Endodermal cell (in vitro differentiated cells): ENCODE data around the gene TEP1. TPM values are rescaled to one million over a fixed set of nuclear protein-coding genes. Genes with fewer than 3 reads are reported as not detected.
"Not testable (repeated sequence)": the region's sequence is repeated elsewhere in the genome, so short reads cannot be mapped to it uniquely, and the experiment has no call there.

Experiments used
- DNase-seq: peaks from one replicate; pipeline ENCODE4 v3.0.0-alpha.2; 2017
- H3K27ac ChIP-seq: 2 replicates; pipeline ENCODE4 v1.5.1; 2013; ENCODE audit warnings: mild to moderate bottlenecking, low read depth, low read length, moderate library complexity
- H3K27me3 ChIP-seq: 2 replicates; pipeline ENCODE4 v1.6.1; 2013; ENCODE audit warnings: mild to moderate bottlenecking, low read length, moderate library complexity; ENCODE audit not compliant: insufficient read depth, control insufficient read depth, poor library complexity, severe bottlenecking
- H3K36me3 ChIP-seq: 2 replicates; pipeline ENCODE4 v1.7.0; 2013; ENCODE audit warnings: mild to moderate bottlenecking, low read length, moderate library complexity; ENCODE audit not compliant: control insufficient read depth, insufficient read depth
- H3K4me1 ChIP-seq: one replicate; pipeline ENCODE4 v1.7.0; 2013; ENCODE audit warnings: low read length; ENCODE audit not compliant: control insufficient read depth, insufficient read depth
- H3K4me3 ChIP-seq: 2 replicates; pipeline ENCODE4 v1.5.1; 2013; ENCODE audit warnings: mild to moderate bottlenecking, low read length, moderate library complexity
- H3K9ac ChIP-seq: 2 replicates; pipeline ENCODE4 v1.6.1; 2013; ENCODE audit warnings: mild to moderate bottlenecking, low read length, moderate library complexity; ENCODE audit not compliant: poor library complexity, severe bottlenecking; ENCODE audit errors: extremely low read depth
- H3K9me3 ChIP-seq: 2 replicates; pipeline ENCODE4 v1.6.1; 2013; ENCODE audit warnings: mild to moderate bottlenecking, low read length, moderate library complexity; ENCODE audit not compliant: control insufficient read depth
- H3K27ac Mint-ChIP-seq: 2 replicates; pipeline ENCODE4 v1.8.0; 2020; ENCODE audit warnings: mixed read lengths
- H3K27me3 Mint-ChIP-seq: 2 replicates; pipeline ENCODE4 v1.8.0; 2021; ENCODE audit warnings: mild to moderate bottlenecking, mixed read lengths; ENCODE audit not compliant: insufficient read depth
- H3K36me3 Mint-ChIP-seq: 2 replicates; pipeline ENCODE4 v1.8.0; 2020; ENCODE audit warnings: low read depth, mixed read lengths
- H3K4me1 Mint-ChIP-seq: 2 replicates; pipeline ENCODE4 v1.8.0; 2020; ENCODE audit warnings: mixed read lengths
- H3K4me3 Mint-ChIP-seq: 2 replicates; pipeline ENCODE4 v1.8.0; 2020; ENCODE audit warnings: mild to moderate bottlenecking, moderate library complexity, mixed read lengths
- H3K9me3 Mint-ChIP-seq: 2 replicates; pipeline ENCODE4 v1.8.0; 2020; ENCODE audit warnings: mild to moderate bottlenecking, mixed read lengths
- WGBS, 2 experiments: methylation state at CpG; one replicate each; pipeline versions ENCODE4 v1.1.5 to v1.1.7; 2013; ENCODE audit warnings: missing lambda C conversion rate in 2 of 2, mixed read lengths in 1 of 2; ENCODE audit not compliant: insufficient coverage in 1 of 2, insufficient read length in 1 of 2; 5-methylcytosine and 5-hydroxymethylcytosine counted together
- total RNA-seq, 2 donors: library from RNA; stranded (reverse); fragmentation: NEBNext Ultra II Directional in 1 of 2; extraction: Animal tissue kit (Norgen Biotek cat#: 25700) in 1 of 2; gene quantifications; 2 replicates in 1 of 2; 3 replicates in 1 of 2; pipeline ENCODE4 v1.2.1, GENCODE V29; 2021
- TF ChIP-seq, protein P1 (sequence below): fragments of 200-600 bp; sonication (generic); conservative IDR thresholded peaks from 2 replicates; pipeline ENCODE4 v1.5.0; 2021; ENCODE audit warnings: antibody characterized with exemption, mild to moderate bottlenecking

The TEP1 gene
- total RNA-seq, 2 donors from 2014 or later = 33.8 to 34.0 TPM

DNA sequence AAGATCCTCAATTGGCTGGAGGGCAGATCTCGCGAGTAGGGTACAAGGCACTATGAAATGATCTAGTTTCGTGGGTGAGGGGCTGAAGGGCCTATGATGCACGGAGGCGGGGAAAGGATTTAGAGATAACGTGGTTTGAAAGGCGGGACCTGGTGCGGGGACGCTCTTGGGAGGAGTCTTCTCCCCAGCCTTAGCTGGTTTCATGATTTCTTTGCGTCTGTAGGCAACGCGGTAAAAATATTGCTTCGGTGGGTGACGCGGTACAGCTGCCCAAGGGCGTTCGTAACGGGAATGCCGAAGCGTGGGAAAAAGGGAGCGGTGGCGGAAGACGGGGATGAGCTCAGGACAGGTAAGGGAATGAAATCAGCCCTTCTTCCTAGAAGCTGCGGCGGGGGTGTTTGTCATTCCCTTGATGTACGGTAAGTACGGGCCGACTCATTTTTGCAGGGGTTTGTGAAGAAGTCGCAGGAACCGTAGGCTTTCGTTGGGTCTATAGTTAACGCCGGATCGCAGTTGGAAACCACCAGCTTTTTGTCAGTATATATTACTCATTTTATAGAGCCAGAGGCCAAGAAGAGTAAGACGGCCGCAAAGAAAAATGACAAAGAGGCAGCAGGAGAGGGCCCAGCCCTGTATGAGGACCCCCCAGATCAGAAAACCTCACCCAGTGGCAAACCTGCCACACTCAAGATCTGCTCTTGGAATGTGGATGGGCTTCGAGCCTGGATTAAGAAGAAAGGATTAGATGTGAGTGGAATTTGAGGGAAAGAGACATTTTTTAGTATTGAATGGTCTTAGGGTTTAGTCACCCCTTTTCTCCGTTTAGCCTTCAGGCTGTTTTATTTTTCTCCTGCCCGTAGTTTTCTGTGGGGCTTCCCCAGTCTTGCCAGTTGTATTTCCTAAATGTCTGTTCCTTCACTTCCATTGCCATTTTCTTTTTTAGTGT lies 42.3 kb upstream of the TEP1 start:
- peak overlapping the region; percentile 98 for H3K27ac ChIP-seq
- H3K9me3 ChIP-seq = no peaks in the 10 kb centered on the region
- H3K27me3 ChIP-seq = no peaks in the 10 kb centered on the region
- peaks cover 8% of the 10 kb centered on the region for H3K4me1 Mint-ChIP-seq
- no peaks in the 10 kb centered on the region for H3K27me3 Mint-ChIP-seq
- no peaks in the 10 kb centered on the region for H3K9me3 Mint-ChIP-seq
- TF ChIP-seq, protein P1, sequence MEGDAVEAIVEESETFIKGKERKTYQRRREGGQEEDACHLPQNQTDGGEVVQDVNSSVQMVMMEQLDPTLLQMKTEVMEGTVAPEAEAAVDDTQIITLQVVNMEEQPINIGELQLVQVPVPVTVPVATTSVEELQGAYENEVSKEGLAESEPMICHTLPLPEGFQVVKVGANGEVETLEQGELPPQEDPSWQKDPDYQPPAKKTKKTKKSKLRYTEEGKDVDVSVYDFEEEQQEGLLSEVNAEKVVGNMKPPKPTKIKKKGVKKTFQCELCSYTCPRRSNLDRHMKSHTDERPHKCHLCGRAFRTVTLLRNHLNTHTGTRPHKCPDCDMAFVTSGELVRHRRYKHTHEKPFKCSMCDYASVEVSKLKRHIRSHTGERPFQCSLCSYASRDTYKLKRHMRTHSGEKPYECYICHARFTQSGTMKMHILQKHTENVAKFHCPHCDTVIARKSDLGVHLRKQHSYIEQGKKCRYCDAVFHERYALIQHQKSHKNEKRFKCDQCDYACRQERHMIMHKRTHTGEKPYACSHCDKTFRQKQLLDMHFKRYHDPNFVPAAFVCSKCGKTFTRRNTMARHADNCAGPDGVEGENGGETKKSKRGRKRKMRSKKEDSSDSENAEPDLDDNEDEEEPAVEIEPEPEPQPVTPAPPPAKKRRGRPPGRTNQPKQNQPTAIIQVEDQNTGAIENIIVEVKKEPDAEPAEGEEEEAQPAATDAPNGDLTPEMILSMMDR = no peak
- no peak overlapping the region for H3K27ac Mint-ChIP-seq
- peaks cover 6% of the 10 kb centered on the region for H3K4me1 ChIP-seq
- 2 to 4% methylated on average over 18 to 39 of the region's 39 CpGs for WGBS, 2 experiments
- H3K36me3 ChIP-seq = peaks cover 66% of the 10 kb centered on the region
- H3K4me3 ChIP-seq = peak overlapping the region; percentile 96
- H3K4me3 Mint-ChIP-seq = no peak overlapping the region
- H3K9ac ChIP-seq = peak overlapping the region; percentile 96
- no peak for DNase-seq
- peaks cover 37% of the 10 kb centered on the region for H3K36me3 Mint-ChIP-seq

DNA sequence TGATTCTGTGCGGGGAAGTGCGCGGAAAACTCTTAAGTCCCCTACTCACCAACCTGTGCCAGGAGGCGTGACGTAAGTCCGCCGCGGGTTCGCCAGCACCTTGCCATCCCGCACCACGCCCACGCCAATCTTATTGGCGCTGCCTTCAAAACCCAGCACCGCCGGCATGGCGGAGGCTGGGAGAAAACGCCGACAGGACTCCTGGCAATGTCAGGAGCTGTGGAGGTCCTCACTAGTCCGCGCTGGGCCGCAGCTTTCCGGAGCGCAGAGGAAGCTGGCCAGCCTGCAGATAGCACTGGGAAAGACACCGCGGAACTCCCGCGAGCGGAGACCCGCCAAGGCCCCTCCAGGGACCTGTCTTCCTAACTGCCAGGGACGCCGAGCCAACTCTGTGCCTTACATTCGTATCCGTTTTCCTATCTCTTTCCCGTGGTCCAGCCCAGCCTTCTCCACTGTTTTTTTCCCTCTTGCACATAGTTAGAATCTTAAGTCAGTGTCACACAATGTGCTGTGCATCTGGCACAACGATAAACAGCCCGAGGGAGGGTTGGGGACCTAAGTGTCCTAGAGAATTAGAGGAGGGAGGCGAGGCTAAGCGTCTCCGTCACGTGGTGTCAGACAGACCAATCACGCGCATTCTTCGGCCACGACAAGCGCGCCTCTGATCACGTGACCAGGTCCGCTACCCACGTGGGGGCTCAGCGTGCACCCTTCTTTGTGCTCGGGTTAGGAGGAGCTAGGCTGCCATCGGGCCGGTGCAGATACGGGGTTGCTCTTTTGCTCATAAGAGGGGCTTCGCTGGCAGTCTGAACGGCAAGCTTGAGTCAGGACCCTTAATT lies 41.4 kb upstream of the TEP1 start, which contains the start of the genes APEX1 and OSGEP:
TSS of gene APEX1 (plus strand) at position 711 of the 839 bp plus-strand sequence. CDS start 420 bp downstream, outside the sequence.
TSS of gene OSGEP (minus strand) at position 297 of the 839 bp plus-strand sequence. CDS start at position 168, 129 bp downstream.
- 0% methylated on average over 33 to 56 of the region's 56 CpGs for WGBS, 2 experiments
- no peaks in the 10 kb centered on the region for H3K9me3 ChIP-seq
- H3K9ac ChIP-seq = peak within 1 kb of the TSS; percentile 96
- peak; percentile 99 for DNase-seq
- Mint-ChIP-seq H3K36me3 (peaks cover 39% of the 10 kb centered on the region), H3K4me3 (no peak within 1 kb of the TSS), H3K27ac (no peak within 1 kb of the TSS), H3K27me3 (no peaks in the 10 kb centered on the region), H3K4me1 (no peaks in the 10 kb centered on the region), H3K9me3 (no peaks in the 10 kb centered on the region)
- peak within 1 kb of the TSS; percentile 96 for H3K4me3 ChIP-seq
- H3K36me3 ChIP-seq = peaks cover 69% of the 10 kb centered on the region
- H3K27ac ChIP-seq = peak within 1 kb of the TSS; percentile 98
- H3K27me3 ChIP-seq = no peaks in the 10 kb centered on the region
- H3K4me1 ChIP-seq = peaks cover 3% of the 10 kb centered on the region
- TF ChIP-seq, protein P1 = no peak

DNA sequence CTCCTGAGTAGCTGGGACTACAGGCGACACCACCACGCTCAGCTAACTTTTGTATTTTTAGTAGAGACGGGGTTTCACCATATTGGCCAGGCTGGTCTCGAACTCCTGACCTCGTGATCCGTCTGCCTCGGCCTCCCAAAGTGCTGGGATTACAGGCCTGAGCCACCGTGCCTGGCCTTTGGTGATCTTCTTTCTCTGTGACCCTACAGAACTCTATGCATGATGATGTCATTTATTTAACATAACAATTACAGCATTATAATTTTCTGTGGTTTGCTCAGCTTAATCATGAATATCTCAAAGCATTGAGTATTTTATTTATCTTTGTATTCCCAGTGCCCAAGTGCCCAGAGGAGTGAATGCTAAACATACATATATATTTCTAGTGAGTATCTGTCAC lies 39.5 kb upstream of the TEP1 start:
- DNase-seq, H3K27ac Mint-ChIP-seq, H3K27ac ChIP-seq, H3K4me3 Mint-ChIP-seq, H3K27me3 ChIP-seq, H3K9me3 Mint-ChIP-seq, H3K9me3 ChIP-seq, H3K27me3 Mint-ChIP-seq, H3K4me1 ChIP-seq, H3K9ac ChIP-seq, H3K4me1 Mint-ChIP-seq, H3K4me3 ChIP-seq: not testable (repeated sequence)
- peaks cover 69% of the 10 kb centered on the region for H3K36me3 ChIP-seq
- H3K36me3 Mint-ChIP-seq = peaks cover 27% of the 10 kb centered on the region
- WGBS, 2 experiments = 91 to 97% methylated on average over 8 of the region's 8 CpGs
